Measurements from ENCODE around the gene YY1. TPM values are rescaled to one million over a fixed set of nuclear protein-coding genes. Genes with fewer than 3 reads are reported as not detected.
"Not testable (repeated sequence)": the region's sequence is repeated elsewhere in the genome, so short reads cannot be mapped to it uniquely, and the experiment has no call there.

The YY1 gene
- total RNA-seq, 2 donors from 2014 or later, result 42.8 to 52.3 TPM

DNA sequence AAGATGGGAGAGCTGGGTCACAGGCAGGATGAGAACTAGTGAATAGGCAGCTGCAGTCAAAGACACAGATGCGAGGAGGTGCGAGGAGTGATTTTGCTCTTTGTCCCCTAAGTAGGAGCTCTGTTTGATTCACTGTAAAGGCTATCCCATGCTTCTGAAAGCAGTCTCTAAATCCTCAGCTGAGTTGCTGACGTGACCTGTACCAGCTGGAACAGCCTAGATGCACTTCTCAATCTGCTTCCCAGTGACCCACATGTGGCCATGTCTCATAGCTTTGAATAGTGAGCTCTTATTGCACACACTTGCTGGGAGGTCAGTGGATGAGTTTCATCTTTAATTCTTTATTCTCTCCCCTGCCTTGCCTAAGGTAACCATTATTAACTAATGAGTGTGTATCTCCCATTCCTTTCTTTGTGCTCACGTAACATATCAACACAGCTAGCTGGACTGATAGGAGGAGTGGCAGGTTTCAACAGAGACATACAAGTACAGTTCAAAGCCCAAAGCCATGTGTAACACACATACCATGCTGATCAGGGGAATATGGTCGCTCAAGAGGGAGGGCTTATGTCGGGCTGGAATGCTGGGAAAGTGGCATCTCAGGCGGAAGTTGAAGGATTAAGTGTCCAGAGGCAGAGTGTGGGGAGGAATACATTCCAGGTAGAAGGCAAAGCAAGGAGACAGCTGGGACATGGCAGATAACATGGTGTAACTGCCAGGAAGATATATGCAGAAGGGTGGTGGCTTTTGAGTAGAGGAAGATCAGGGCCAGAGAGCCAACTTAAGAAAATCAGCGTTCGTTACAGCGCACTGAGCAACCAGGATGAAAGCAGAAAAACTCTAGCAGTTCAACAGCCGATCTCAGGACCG is 15.4 kb upstream of the YY1 start:
- no peaks in the 10 kb centered on the region for H3K9me3 ChIP-seq
- no peak overlapping the region for H3K4me3 ChIP-seq
- DNase-seq (ENCODE audit: low spot score) (no peak), ATAC-seq (ENCODE audit: insufficient number of reproducible peaks, low FRiP score, low read depth) (no peak)
- H3K27ac ChIP-seq, result no peak overlapping the region
- H3K27me3 ChIP-seq (replicated peaks; ENCODE audit: insufficient read depth), result no peaks in the 10 kb centered on the region
- peaks cover 10 to 36% of the 10 kb centered on the region in 2 donors for H3K4me1 ChIP-seq (ENCODE audit: control insufficient read depth in 1 of 2, low read depth in 2 of 2)
- TF ChIP-seq, protein P1, sequence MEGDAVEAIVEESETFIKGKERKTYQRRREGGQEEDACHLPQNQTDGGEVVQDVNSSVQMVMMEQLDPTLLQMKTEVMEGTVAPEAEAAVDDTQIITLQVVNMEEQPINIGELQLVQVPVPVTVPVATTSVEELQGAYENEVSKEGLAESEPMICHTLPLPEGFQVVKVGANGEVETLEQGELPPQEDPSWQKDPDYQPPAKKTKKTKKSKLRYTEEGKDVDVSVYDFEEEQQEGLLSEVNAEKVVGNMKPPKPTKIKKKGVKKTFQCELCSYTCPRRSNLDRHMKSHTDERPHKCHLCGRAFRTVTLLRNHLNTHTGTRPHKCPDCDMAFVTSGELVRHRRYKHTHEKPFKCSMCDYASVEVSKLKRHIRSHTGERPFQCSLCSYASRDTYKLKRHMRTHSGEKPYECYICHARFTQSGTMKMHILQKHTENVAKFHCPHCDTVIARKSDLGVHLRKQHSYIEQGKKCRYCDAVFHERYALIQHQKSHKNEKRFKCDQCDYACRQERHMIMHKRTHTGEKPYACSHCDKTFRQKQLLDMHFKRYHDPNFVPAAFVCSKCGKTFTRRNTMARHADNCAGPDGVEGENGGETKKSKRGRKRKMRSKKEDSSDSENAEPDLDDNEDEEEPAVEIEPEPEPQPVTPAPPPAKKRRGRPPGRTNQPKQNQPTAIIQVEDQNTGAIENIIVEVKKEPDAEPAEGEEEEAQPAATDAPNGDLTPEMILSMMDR (IDR thresholded peaks at IDR 0.05), result no peak
- no peaks in the 10 kb centered on the region for H3K36me3 ChIP-seq

DNA sequence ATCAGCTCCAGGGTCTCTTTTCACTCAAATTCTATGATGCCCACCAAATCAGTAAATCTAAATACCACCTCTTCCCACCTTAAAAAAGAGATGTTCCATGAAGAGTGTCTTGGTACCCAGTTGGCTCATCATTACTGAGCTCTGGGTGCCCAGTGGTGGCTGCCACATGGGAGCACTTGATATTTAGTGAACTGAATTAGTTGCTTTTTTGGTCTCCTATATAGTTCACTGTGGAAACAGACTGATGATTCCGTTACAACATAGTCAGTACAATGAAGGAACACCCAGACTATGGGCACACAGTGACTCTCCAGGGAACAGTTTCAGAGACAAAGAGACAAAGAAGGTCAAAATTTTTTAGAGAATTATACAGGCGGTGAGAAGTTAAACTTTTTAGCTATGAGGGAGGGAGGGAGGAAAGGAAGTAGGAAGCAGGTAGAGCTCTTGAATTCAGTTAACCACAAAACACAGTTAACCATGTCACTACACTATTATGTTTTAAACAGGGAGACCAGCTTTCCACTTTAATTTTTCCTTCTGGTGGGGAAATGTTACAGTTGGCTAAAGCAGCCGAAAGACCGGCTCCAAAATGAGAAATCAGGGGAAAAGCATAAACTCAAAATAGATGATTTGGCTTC is 14.6 kb upstream of the YY1 start:
- peaks cover 10 to 36% of the 10 kb centered on the region in 2 donors for H3K4me1 ChIP-seq (ENCODE audit: control insufficient read depth in 1 of 2, low read depth in 2 of 2)
- no peak for DNase-seq (ENCODE audit: low spot score)
- no peak overlapping the region for H3K4me3 ChIP-seq
- H3K36me3 ChIP-seq, result no peaks in the 10 kb centered on the region
- H3K27ac ChIP-seq, result no peak overlapping the region
- no peak for ATAC-seq (ENCODE audit: insufficient number of reproducible peaks, low FRiP score, low read depth)
- no peaks in the 10 kb centered on the region for H3K27me3 ChIP-seq (replicated peaks; ENCODE audit: insufficient read depth)
- H3K9me3 ChIP-seq, result no peaks in the 10 kb centered on the region
- TF ChIP-seq, protein P1 (IDR thresholded peaks at IDR 0.05), result no peak

DNA sequence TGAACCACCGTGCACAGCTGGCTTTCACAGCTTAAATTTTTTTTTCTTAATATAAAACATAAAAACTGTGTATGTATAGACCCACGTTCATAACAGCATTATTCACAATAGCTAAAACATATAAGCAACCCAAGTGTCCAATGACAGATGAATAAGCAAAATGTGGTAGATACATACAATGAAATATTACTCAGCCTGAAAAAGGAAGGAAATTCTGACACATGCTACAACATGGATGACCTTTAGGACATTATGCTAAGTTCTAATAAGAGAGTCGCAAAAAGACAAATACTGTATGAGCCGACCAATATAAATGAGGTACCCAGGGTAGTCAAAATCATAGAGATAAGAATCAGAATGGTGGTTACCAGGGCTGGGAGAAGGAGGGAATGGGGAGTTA is 13.8 kb upstream of the YY1 start:
- H3K27me3 ChIP-seq (replicated peaks; ENCODE audit: insufficient read depth), result no peaks in the 10 kb centered on the region
- H3K36me3 ChIP-seq, result no peaks in the 10 kb centered on the region
- H3K9me3 ChIP-seq, result no peaks in the 10 kb centered on the region
- ATAC-seq (ENCODE audit: insufficient number of reproducible peaks, low FRiP score, low read depth) (no peak), DNase-seq (ENCODE audit: low spot score) (no peak)
- H3K4me1 ChIP-seq (ENCODE audit: control insufficient read depth in 1 of 2, low read depth in 2 of 2), result peaks cover 10 to 36% of the 10 kb centered on the region in 2 donors
- TF ChIP-seq, protein P1 (IDR thresholded peaks at IDR 0.05), result no peak
- no peak overlapping the region for H3K4me3 ChIP-seq
- no peak overlapping the region for H3K27ac ChIP-seq

DNA sequence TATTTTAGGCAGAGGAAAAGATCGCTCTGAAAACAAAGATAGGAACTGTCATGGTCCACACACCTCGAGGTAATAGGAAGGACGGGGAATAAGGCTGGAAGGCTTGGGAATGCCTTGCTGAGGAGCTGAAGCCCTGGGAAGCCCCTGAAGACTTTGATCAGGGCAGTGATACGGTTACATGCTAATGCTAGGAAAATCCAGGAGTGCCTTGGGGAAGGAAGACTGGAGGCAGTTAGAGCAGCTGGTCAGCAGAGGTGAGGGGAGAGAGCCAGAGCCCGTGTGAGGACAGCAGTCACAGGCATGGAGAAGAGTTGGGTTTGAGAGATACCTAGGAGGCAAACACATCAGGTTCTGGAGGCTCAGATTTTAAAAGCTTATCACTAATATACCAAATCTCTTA is 8.6 kb upstream of the YY1 start:
- DNase-seq (ENCODE audit: low spot score) (no peak), ATAC-seq (ENCODE audit: insufficient number of reproducible peaks, low FRiP score, low read depth) (no peak)
- TF ChIP-seq, protein P1 (IDR thresholded peaks at IDR 0.05), result no peak
- Histone ChIP-seq H3K4me3 (no peak overlapping the region), H3K36me3 (no peaks in the 10 kb centered on the region), H3K4me1 (ENCODE audit: control insufficient read depth in 1 of 2, low read depth in 2 of 2) (peaks cover 0 to 1% of the 10 kb centered on the region in 2 donors), H3K9me3 (no peaks in the 10 kb centered on the region), H3K27ac (no peak overlapping the region), H3K27me3 (replicated peaks; ENCODE audit: insufficient read depth) (no peaks in the 10 kb centered on the region)

DNA sequence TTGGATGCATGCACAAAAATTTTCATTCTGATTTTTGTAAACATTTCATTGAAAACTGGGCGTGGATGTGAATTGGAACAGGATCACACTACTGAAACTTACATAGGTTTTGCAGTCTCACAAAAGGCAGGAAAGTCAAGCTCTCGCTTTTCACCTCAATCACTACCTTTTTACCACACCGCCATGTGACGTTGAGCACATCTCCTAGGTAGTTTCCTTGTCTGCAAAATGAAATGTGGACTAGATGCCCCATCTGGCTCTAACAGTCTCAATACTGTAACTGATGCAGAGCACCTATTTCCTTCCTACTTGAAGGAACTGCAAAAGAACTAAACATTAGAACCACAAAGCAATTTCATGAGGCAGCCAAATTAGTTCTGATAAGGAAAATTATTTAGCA is 4.4 kb upstream of the YY1 start:
- ATAC-seq (ENCODE audit: insufficient number of reproducible peaks, low FRiP score, low read depth) (no peak), DNase-seq (ENCODE audit: low spot score) (no peak)
- no peaks in the 10 kb centered on the region for H3K27me3 ChIP-seq (replicated peaks; ENCODE audit: insufficient read depth)
- H3K36me3 ChIP-seq, result no peaks in the 10 kb centered on the region
- TF ChIP-seq, protein P1 (IDR thresholded peaks at IDR 0.05), result no peak
- no peaks in the 10 kb centered on the region for H3K9me3 ChIP-seq
- H3K27ac ChIP-seq, result no peak overlapping the region
- H3K4me1 ChIP-seq (ENCODE audit: control insufficient read depth in 1 of 2, low read depth in 2 of 2), result peaks cover 11 to 25% of the 10 kb centered on the region in 2 donors
- no peak overlapping the region for H3K4me3 ChIP-seq

DNA sequence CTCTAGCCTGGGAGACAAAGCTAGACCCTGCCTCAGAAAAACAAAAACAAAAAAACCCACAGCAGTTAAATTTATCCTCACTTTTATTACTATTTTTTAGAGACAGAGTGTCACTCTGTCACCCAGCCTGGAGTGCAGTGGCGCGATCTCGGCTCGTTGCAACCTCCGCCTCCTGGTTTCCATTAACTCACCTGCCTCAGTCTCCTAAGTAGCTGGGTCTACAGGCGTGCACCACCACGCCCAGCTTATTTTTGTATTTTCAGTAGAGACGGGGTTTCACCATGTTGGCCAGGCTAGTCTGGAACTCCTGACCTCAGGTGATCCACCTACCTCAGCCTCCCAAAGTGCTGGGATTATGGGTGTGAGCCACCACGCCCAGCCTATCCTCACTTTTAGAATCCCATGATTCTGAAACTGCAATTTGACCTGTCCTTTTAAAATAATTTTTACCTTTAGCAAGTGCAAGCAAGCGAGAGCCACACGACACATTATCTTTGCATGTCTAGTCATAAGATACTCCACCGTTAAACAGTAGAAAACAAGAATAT is 2.6 kb upstream of the YY1 start:
- peaks cover 15 to 30% of the 10 kb centered on the region in 2 donors for H3K4me1 ChIP-seq (ENCODE audit: control insufficient read depth in 1 of 2, low read depth in 2 of 2)
- H3K9me3 ChIP-seq; H3K27me3 ChIP-seq (replicated peaks; ENCODE audit: insufficient read depth); H3K36me3 ChIP-seq; ATAC-seq (ENCODE audit: insufficient number of reproducible peaks, low FRiP score, low read depth); H3K4me3 ChIP-seq; H3K27ac ChIP-seq; DNase-seq (ENCODE audit: low spot score): not testable (repeated sequence)
